Stomach (tissue), 4 donors: Measurements from ENCODE around the gene PARD3.

Experiments used
- CTCF ChIP-seq, 7 experiments: fragments of 450-650 bp in 4 of 7; fragments of 200-600 bp in 3 of 7; sonication (generic) in 3 of 7; IDR thresholded peaks; one replicate each; pipeline ENCODE4 v1.5.1; 2016 to 2019; ENCODE audit warnings: antibody characterized with exemption in 7 of 7, control low read depth in 2 of 7, mild to moderate bottlenecking in 1 of 7
- EP300 ChIP-seq: sonication (generic); formaldehyde crosslinking; IDR thresholded peaks from one replicate; pipeline ENCODE4 v1.6.1; 2017; ENCODE audit warnings: antibody characterized with exemption
- POLR2AphosphoS5 ChIP-seq, 3 donors: sonication (generic); formaldehyde crosslinking; IDR thresholded peaks; one replicate each; pipeline ENCODE4 v1.6.1; 2016; ENCODE audit warnings: antibody characterized with exemption in 3 of 3

GRCh38 chr10:34814223-34814912 lies 728 bp downstream of the PARD3 start:
- TF ChIP-seq CTCF (IDR thresholded peaks at IDR 0.05) = peak in 1 of 7 experiments; percentile 10
- no peak for TF ChIP-seq EP300
- no peak for TF ChIP-seq POLR2AphosphoS5 (IDR thresholded peaks at IDR 0.05)
